Activated CD8-positive, alpha-beta memory T cell treated with anti-CD3 and anti-CD28 coated beads for 4 hours (primary cell): ENCODE data around the gene HS2ST1.

Experiments
- DNase-seq, 2 donors: peaks; one replicate each; pipeline ENCODE4 v3.0.0-alpha.2; 2020; ENCODE audit warnings: low read depth in 2 of 2

Gene HS2ST1

GRCh38 chr1:87111659-87112371 lies 197.4 kb downstream of the HS2ST1 start:
- DNase-seq = no peak

- DNase-seq = no peak
These were observed 198.9 kb downstream of the HS2ST1 start for GRCh38 chr1:87113313-87113712.

GRCh38 chr1:87115317-87115890 lies 201.0 kb downstream of the HS2ST1 start:
- DNase-seq = no peak

- DNase-seq = no peak
These were observed 201.5 kb downstream of the HS2ST1 start for GRCh38 chr1:87115891-87116290.

- DNase-seq = no peak
These were observed 203.4 kb downstream of the HS2ST1 start for GRCh38 chr1:87117761-87118368.

- DNase-seq = no peak
These were observed 205.2 kb downstream of the HS2ST1 start for GRCh38 chr1:87119541-87120140.

- no peak for DNase-seq
These were observed 206.3 kb downstream of the HS2ST1 start for GRCh38 chr1:87120779-87121178.

- DNase-seq = no peak
These were observed 207.3 kb downstream of the HS2ST1 start for GRCh38 chr1:87121711-87122163.

- no peak for DNase-seq
These were observed 207.8 kb downstream of the HS2ST1 start for GRCh38 chr1:87122243-87122642.

GRCh38 chr1:87123610-87124009 lies 209.2 kb downstream of the HS2ST1 start:
- DNase-seq = no peak

GRCh38 chr1:87126886-87127505 lies 212.6 kb downstream of the HS2ST1 start:
- no peak for DNase-seq

GRCh38 chr1:87127581-87127980 lies 213.1 kb downstream of the HS2ST1 start:
- no peak for DNase-seq

- no peak for DNase-seq
These were observed 214.6 kb downstream of the HS2ST1 start for GRCh38 chr1:87129038-87129437.

- DNase-seq = no peak
These were observed 215.2 kb downstream of the HS2ST1 start for GRCh38 chr1:87129606-87130005.

GRCh38 chr1:87130438-87130837 lies 216.0 kb downstream of the HS2ST1 start:
- DNase-seq = no peak

GRCh38 chr1:87131809-87132283 lies 217.4 kb downstream of the HS2ST1 start:
- DNase-seq = peak; percentile 41 to 61

- DNase-seq = no peak
These were observed 217.9 kb downstream of the HS2ST1 start for GRCh38 chr1:87132284-87132870.

GRCh38 chr1:87134061-87134460 lies 219.6 kb downstream of the HS2ST1 start:
- DNase-seq = no peak

- no peak for DNase-seq
These were observed 220.3 kb downstream of the HS2ST1 start for GRCh38 chr1:87134625-87135328.

- no peak for DNase-seq
These were observed 220.9 kb downstream of the HS2ST1 start for GRCh38 chr1:87135329-87135712.
